Fibroblast of peridontal ligament (primary cell): ENCODE data around the gene HOGA1.

Experiments used
- DNase-seq: peaks from one replicate; pipeline ENCODE4 v3.0.0-alpha.2; 2010; ENCODE audit errors: extremely low read depth

The HOGA1 gene

DNA sequence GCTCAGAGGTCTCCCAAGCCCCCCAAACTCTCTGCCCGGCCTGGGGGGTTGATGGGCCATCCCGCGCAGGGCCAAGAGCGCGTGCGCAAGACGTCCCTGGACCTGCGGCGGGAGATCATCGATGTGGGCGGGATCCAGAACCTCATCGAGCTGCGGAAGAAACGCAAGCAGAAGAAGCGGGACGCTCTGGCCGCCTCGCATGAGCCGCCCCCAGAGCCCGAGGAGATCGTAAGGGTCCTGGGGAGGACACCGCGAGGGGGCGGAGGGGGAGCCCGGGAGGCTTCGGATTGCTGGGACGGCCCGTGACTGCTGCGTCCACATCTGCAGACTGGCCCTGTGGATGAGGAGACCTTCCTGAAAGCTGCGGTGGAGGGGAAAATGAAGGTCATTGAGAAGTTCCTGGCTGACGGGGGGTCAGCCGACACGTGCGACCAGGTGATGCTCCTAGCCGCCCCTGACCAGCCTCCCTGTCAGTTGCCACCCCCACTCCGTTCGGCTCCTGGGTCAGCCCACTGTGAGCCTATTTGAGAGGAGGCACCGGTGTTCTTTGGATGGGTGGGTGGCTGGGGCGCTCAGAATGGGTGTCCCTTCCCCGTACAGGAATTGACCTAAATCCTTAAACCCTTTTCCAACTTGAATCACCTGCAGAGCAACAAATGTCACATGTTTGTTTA is 5.9 kb upstream of the HOGA1 start:
- no peak for DNase-seq

GRCh38 chr10:97580421-97581367 is 3.5 kb upstream of the HOGA1 start:
- no peak for DNase-seq

GRCh38 chr10:97582169-97582568 is 2.0 kb upstream of the HOGA1 start:
- DNase-seq = no peak

DNA sequence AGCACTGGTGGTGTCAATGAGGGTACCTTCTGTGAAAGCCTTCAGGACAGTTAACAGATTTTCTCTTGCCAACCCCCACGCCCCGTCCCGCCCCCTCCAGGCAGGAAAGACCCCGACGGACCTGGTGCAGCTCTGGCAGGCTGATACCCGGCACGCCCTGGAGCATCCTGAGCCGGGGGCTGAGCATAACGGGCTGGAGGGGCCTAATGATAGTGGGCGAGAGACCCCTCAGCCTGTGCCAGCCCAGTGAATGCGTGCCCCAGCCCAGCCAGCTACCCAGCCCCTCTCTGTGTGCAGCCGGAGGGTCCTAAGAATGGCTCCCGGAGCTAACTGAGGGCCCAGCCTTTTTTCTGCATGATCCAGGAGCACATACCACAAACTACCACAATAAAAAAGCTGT is 713 bp upstream of the HOGA1 start:
- no peak for DNase-seq

DNA sequence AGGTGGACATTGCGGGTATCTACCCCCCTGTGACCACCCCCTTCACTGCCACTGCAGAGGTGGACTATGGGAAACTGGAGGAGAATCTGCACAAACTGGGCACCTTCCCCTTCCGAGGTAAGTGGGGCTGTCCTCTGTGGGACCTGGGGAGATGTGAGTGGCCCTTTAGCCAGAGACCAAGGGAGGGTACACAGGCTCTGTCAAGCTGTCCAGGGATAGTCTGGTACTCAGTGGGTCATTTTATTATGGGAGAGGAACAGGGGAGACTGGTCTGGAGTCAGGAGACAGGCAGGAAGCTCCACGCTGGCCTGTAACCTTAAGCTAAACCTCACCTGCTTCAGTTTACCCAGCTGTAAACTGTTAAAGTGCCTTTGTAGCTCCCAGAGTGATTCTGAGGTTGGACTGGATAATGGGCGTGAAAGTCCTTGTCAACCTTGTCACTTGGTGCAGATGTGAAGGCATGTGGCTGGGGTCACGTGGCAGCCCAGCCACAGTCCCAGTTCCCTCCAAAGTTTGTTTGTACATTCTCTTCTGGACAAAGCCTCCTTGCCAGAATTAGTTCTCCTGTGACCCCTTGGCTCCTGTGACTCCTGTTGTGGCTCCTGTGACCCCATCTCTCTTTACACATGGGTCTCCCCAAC is 729 bp downstream of the HOGA1 start:
- DNase-seq = no peak

GRCh38 chr10:97585439-97585811 is 1.2 kb downstream of the HOGA1 start:
- no peak for DNase-seq

- no peak for DNase-seq
These were observed 3.0 kb downstream of the HOGA1 start for GRCh38 chr10:97587183-97587582.

- no peak for DNase-seq
These were observed 5.3 kb downstream of the HOGA1 start, which contains the start of gene C10orf62 for GRCh38 chr10:97589479-97589878. Gene C10orf62, plus strand, starts transcription at chr10:97589721. Its CDS starts 177 bp downstream, at chr10:97589898.

GRCh38 chr10:97590082-97590747 is 6.0 kb downstream of the HOGA1 start:
- DNase-seq = no peak

- DNase-seq = no peak
These were observed 6.7 kb downstream of the HOGA1 start for GRCh38 chr10:97590748-97591495.

DNA sequence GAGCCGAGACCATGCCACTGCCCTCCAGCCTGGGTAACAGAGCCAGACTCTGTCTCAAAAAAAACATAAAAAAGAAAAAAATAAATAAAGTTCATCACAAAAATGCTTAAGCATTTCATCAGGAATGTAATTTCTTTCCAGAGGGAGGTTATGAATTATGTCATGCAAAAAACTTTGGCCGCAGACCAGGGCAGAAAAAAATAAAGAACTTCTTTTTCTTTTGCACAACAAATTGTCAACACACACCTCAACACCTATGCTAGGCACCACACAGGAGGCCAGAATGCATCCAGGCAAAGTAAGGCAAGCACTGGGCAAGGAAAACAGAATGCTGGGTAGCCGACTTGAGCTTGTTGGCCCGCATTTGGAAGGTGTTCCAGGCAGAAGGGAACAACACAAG is 9.2 kb downstream of the HOGA1 start:
- DNase-seq = peak; percentile 57

DNA sequence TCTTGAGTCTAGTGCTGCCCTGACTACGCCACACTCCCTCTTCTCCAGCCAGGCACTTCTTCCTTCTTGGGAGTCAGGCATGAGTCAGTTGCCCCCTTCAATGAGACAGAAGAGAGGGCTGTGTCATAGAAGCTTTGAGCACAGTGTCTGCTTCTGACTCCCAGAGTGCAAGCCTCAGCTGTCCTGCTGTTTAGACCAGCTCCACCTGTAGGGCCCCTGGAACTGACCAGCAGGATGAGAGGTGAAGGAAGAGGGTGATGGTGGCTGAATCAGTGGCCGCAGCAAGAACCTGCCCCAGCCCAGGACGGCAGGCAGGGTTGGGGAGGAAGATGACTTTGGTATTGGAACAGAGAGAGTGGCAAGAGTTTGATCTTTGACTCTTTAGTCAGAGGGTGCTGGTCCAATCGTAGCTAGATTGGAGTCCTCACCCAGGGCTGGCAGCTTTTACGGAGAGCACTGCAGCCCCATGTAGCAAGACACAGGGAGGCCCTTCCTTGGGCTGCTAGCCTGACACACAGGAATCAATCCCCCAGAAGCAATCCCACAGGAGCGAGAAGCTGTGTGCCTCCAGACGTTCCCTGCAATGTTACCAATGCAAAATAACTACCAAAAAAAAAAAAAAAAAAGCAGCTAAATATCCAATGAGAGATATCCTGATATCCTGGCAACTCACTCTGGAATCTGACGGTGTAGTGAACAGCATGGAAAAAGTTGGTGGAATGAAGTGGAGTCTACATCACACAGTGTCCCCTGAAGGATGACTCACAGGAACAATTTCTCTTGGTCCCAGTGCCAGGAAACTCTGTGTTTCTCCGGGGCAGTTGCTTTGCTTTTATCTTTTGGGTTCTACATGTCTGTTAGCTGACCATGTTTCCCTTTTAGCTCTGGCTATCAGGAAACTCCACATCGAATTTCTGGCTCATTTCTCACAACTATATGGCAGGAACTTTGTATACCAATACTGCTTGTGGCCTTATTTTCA is 12.2 kb downstream of the HOGA1 start:
- peak; percentile 76 for DNase-seq

DNA sequence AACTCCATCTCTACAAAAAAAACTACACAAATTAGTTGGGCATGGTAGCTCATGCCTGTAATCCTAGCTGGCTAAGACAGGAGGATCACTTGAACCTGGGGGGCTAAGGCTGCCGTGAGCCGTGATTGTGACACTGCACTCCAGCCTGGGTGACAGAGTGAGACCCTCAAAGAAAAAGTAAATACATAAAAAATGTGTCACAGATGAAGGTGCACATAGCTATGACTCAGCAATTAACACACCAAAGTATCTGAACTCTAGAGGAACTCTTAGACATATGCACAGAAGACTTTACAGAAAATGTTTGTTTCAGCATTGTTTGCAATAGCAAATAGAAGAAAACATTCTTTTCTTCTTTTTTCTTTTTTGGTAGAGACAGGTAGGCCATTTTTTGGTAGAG is 13.6 kb downstream of the HOGA1 start:
- DNase-seq = no peak

DNA sequence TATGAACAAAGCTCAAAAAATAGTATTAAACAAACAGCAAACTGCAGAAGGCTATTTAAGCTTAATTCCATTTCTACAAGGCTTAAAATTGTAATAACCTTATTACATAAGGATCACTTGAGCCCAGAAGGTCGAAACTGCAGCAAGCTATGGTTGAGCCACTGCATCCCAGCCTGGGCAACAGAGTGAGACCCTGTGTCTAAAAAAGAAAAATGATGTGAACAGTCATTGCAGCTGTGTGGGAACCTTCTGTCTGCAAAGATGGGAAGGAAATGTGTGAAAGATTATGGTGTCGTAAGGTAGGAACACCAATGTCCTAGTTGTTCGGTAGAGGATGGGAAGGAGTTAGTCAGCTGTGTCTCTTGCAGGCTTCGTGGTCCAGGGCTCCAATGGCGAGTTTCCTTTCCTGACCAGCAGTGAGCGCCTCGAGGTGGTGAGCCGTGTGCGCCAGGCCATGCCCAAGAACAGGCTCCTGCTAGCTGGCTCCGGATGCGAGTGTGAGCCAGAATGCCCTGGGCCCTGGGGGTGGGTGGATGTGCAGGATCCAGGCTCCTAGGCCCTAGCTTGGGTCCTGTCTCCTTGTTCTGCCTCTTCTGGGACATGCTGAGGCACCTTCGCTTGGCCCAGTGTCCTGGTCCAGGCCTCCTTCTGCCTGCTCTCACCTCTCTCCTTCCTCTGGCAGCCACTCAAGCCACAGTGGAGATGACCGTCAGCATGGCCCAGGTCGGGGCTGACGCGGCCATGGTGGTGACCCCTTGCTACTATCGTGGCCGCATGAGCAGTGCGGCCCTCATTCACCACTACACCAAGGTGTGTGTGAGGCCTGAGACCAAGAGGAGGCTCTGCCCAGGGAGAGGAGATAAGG is 14.4 kb downstream of the HOGA1 start:
- no peak for DNase-seq

DNA sequence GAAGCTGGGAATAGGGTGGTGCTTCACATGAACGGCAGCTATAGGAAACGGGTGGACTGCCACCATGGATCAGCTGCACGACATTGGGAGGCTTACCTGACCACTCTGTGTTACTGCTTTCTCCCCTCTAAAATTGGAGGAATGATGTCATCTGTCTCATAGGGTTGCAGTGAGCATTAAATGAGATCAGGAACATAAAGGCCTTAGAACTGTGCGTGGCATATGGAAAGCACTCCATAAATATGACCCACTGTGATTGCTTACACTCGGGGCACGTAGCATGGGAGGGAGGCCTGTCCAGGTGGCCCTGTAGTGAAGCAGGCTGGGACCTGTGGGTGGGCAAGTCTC is 15.1 kb downstream of the HOGA1 start:
- DNase-seq = no peak

DNA sequence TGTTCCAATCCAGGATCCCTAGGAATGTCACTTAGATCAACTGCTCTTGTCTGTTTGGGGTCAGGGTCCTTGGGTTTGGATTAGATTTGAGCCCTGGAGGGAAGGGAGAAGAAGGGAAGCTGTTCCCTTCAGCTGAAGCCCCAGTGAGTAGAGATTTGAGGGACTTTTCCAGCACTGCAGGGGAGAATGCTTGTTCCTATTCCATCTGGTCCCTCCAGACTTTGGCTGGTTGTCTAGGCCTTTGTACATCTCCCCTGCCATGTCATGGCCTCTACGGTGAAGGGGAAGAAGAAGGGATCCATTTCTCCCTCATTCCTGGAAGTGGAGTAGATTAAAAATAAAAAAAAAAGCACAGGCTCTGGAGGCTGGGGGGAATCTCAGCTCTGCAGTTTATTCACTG is 16.4 kb downstream of the HOGA1 start:
- DNase-seq = no peak

DNA sequence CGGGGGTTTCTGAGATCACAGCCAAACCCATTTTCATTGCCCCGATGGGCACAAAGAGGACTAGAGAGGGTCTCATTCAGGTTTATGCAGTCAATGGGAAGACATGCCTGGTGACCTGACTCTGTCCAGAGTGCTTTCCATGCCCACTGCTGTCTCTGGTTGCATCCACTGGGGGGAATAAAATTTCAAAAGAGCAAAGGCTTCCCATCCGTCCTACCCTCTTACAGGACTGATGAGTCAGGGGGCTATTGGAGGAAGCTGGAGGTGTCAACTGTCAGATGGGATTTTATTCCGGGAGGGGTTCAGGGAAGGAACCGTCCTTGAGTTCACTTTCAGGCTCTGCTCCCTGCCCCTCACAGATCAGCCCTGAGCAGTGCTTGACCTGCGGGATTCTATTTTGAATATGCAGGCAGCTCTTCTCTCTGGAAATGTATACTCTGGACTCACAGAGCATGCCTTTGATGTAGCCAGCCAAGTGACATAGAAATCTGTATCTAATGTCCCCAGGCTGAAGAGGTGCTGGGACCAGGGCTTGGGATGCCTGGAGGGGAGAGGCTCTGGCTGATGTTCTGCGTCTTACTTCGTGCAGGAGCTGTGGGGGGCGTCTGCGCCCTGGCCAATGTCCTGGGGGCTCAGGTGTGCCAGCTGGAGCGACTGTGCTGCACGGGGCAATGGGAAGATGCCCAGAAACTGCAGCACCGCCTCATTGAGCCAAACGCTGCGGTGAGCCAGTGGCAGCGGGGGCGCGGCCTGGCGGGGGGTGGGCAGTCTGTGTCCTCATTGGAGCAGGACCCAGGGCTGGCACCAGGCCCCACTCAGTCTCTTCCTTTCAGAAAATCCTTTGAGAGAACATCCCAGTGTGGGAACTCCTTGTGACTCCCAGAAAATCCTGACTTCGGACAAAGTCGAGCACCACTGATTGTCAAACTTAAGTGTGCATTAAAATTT is 17.4 kb downstream of the HOGA1 start:
- DNase-seq = no peak

DNA sequence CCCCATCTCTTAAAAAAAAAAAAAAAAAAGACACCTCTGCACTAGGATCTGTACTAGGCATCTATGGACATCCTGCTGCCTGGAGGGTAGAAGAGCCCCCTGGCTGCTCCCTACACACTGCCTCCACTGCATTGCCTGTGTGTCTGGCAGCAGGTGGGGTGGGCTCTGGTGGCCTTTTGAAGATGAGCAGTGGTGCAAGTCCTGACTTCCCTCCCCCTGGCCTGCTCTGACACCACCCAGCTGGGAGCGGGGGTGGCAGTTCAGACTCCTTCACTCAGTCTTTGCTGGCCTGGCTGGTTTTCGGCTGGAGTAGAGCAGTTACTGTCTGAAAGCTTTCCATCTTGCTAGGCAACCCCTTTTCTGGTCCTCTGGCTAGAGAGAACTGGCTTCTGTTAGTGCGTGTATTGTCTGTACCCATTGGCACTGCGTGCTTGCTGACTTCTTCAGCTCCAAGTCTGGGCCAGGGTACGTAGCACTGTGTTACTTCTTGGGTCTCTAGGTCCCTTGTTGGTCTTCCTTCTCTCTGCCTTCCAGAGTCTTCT is 23.0 kb downstream of the HOGA1 start:
- DNase-seq = no peak
